Fibroblast of skin of back (primary cell): Measurements from ENCODE around the gene ADISSP.
A peak's percentile ranks its signal among the peaks of the same experiment; 100 is the strongest.

ENCODE experiments used
- DNase-seq: peaks from one replicate; pipeline ENCODE4 v3.0.0-alpha.2; 2013

ADISSP gene

GRCh38 chr20:3711484-3711941, 56.0 kb downstream of the ADISSP start:
- no peak for DNase-seq

DNA sequence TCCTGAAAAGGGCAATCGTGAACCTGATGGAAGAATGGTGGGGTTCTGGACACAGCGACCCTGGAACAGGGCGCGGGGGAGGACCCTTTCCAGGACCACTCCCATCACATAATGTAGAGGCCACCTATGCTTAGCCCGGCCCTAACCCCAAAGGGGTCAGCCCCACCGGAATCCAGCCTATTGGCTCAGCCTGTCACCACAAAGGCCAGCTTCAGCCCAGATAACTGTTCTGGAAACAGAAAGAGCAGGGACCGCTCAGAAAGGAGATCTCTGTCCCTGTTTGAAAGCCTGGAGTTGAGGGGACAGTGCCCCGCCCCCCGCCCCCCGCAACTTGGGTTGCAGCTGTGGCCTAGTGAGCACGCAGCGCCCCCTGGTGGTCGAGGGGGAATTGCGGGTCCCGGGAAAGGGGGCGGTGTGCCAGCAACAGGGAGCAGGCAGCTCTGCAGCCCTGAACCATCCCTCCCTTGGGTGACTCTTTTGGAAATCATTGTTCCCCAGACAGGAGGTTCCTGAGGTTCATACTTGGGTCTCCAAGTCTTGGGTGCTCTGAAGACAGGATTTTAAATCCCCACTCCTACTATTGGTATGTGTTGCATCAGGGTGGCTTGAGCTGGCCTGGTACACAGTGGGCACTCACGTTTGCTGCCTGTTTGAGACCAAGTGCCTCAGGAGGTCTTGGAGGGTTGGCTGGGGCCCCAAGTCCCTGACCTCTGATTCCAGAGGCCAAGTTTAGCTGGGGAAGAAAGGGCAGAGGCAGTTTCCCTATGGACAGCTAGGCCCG, 56.7 kb downstream of the ADISSP start:
- peak; percentile 41 for DNase-seq

GRCh38 chr20:3710011-3710466, 57.5 kb downstream of the ADISSP start:
- no peak for DNase-seq

DNA sequence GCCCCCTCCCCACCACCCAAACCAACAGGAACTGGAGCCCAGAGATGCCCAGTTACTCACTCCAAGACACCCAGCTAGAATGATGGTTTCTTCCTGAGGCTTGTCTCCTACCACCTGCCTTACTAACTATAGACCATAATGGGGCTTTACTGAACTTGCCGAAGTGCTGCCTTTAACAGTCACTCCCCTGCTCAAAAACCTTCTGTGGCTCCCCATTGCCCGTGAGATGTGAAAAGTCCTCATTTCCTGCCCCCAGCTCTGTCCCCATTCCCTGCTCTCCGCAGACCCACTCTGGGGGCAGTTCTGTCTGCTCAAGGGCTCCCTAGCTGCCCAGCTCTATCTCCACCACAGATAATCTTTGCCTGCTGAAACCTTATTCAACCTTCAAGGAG, 60.0 kb downstream of the ADISSP start:
- DNase-seq: no peak

GRCh38 chr20:3706774-3707507, 60.6 kb downstream of the ADISSP start:
- peak; percentile 55 for DNase-seq

GRCh38 chr20:3705970-3706739, 61.4 kb downstream of the ADISSP start:
- no peak for DNase-seq

- DNase-seq: no peak
Observed at GRCh38 chr20:3705491-3705969, 62.0 kb downstream of the ADISSP start.

GRCh38 chr20:3704087-3704486, 63.5 kb downstream of the ADISSP start:
- DNase-seq: no peak
